ENCODE measurements around the gene HAGH.

- no peak for TF ChIP-seq CTCF (IDR thresholded peaks at IDR 0.05)
- no peak for TF ChIP-seq POLR2A (IDR thresholded peaks at IDR 0.05)
- no peak for TF ChIP-seq EP300 (IDR thresholded peaks at IDR 0.05)
These were observed 16.5 kb downstream of the HAGH start for GRCh38 chr16:1810106-1810505.
